ENCODE measurements around the gene HEATR1.
A peak's percentile ranks its signal among the peaks of the same experiment; 100 is the strongest.

HEATR1 gene

DNA sequence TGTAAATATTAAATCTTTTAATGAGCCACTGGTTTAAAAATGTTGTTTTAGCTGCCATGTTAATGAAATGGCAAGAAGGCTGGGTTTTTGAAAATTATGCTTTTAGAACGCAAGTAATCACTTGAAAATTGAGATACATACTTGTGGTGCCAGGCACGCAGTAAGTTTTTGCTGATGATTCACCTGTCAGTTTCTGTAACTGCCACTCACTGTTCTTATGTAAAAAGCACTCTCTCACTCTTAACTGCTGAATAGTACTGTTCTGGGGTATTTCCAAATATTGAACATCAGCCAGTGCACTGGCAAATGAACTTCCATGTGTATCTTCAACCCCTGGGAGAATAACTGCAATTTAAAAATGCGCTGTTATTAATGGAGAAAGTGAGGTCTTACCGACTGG lies 62.6 kb downstream of the HEATR1 start:
- no peak overlapping the region for H3K4me3 ChIP-seq (ENCODE audit: control insufficient read depth, low read depth, low read length)
- DNase-seq (ENCODE audit: low read depth): no peak
- TF ChIP-seq, protein P1, sequence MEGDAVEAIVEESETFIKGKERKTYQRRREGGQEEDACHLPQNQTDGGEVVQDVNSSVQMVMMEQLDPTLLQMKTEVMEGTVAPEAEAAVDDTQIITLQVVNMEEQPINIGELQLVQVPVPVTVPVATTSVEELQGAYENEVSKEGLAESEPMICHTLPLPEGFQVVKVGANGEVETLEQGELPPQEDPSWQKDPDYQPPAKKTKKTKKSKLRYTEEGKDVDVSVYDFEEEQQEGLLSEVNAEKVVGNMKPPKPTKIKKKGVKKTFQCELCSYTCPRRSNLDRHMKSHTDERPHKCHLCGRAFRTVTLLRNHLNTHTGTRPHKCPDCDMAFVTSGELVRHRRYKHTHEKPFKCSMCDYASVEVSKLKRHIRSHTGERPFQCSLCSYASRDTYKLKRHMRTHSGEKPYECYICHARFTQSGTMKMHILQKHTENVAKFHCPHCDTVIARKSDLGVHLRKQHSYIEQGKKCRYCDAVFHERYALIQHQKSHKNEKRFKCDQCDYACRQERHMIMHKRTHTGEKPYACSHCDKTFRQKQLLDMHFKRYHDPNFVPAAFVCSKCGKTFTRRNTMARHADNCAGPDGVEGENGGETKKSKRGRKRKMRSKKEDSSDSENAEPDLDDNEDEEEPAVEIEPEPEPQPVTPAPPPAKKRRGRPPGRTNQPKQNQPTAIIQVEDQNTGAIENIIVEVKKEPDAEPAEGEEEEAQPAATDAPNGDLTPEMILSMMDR (IDR thresholded peaks at IDR 0.05; ENCODE audit: control insufficient read depth, insufficient read depth, low read depth, low read length, missing control alignments): no peak

DNA sequence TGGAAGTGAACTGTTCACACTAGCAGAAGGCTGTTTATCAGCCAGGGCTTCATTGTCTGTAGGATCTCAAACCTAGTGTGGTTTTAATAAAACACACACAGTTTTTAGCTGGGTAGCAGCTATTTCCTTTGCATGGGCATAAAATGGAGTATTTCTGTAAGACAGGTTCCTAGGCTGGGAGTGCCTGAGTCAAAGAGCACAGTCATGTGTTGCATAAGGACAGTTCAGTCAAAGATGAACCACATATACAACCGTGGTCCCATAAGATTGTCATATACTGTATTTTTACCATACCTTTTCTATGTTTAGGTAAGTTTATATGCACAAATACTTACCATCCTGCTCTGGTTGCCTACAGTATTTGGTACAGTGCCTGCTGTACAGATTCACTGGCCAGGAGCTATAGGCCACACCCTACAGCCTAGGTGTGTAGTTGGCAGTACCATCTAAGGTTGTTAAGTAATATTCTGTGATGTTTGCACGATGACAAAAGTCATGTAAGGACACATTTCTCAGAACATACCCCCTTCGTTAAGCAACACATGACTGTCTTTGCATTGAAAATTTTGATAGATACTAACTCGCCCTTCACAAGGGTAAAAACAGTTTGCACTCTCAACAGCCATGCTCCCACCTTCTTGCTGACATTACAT lies 63.4 kb downstream of the HEATR1 start:
- H3K4me3 ChIP-seq (ENCODE audit: control insufficient read depth, low read depth, low read length): no peak overlapping the region
- DNase-seq (ENCODE audit: low read depth): no peak
- TF ChIP-seq, protein P1 (IDR thresholded peaks at IDR 0.05; ENCODE audit: control insufficient read depth, insufficient read depth, low read depth, low read length, missing control alignments): no peak

DNA sequence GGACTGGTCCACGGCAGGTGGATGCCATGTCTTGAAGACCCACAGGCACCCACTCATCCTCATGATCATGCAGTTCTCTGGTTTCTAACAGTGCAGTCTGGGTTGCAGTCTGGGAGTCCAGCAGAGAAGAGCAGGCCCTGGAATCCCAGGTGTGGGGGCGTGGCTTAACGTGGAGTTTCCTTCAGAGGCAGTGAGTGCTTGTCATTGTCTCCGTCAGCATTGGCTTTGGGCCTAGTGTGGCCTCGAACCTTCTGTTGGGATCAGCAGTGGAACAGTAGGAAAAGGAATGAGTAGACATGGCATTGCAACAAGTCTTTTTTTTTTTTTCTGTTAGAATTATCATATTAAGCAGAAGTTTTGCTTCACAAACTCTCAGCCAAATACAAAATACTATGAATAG lies 67.8 kb downstream of the HEATR1 start:
- H3K4me3 ChIP-seq (ENCODE audit: control insufficient read depth, low read depth, low read length): no peak overlapping the region
- TF ChIP-seq, protein P1 (IDR thresholded peaks at IDR 0.05; ENCODE audit: control insufficient read depth, insufficient read depth, low read depth, low read length, missing control alignments): no peak
- DNase-seq (ENCODE audit: low read depth): no peak

DNA sequence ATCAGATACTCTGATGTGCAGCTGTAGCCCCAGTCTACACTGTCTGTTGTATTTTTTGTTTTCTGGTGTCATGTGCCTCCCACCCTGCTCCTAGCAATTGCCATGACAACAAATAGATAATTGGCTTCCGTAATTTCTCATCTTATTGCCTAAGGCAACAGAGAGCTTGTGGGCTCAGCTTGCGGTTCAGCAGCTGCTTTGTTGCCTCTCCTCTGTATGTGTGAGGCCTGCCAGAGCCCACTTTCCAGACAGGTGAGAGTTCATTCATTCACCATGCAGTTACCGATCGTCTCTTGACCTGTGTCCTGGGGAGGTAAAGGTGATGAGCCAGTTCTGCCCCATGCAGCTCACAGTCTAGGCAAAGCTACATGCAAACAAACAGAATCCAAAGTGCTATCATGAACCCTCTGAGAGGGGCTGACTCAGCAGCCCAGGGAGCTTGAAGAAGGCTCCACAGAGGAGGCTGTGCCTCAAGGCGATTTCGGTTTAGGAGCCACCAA lies 68.6 kb downstream of the HEATR1 start:
- no peak overlapping the region for H3K4me3 ChIP-seq (ENCODE audit: control insufficient read depth, low read depth, low read length)
- TF ChIP-seq, protein P1 (IDR thresholded peaks at IDR 0.05; ENCODE audit: control insufficient read depth, insufficient read depth, low read depth, low read length, missing control alignments): no peak
- no peak for DNase-seq (ENCODE audit: low read depth)

GRCh38 chr1:236535190-236535589 lies 69.1 kb downstream of the HEATR1 start:
- no peak overlapping the region for H3K4me3 ChIP-seq (ENCODE audit: control insufficient read depth, low read depth, low read length)
- no peak for DNase-seq (ENCODE audit: low read depth)
- TF ChIP-seq, protein P1 (IDR thresholded peaks at IDR 0.05; ENCODE audit: control insufficient read depth, insufficient read depth, low read depth, low read length, missing control alignments): no peak

GRCh38 chr1:236534151-236534651 lies 70.1 kb downstream of the HEATR1 start:
- TF ChIP-seq, protein P1 (IDR thresholded peaks at IDR 0.05; ENCODE audit: control insufficient read depth, insufficient read depth, low read depth, low read length, missing control alignments): no peak
- peak; percentile 20 for DNase-seq (ENCODE audit: low read depth)
- no peak overlapping the region for H3K4me3 ChIP-seq (ENCODE audit: control insufficient read depth, low read depth, low read length)

All from AG09309 (cell line).